OCI-LY7 (cell line): ENCODE measurements around the gene YAE1. TPM values are rescaled to one million over a fixed set of nuclear protein-coding genes. Genes with fewer than 3 reads are reported as not detected.

Experiments used
- BruUV-seq: library from RNA; stranded (reverse); fragments of 400-500 nt; replicated peaks from 2 replicates; lab custom pipeline; 2021; lab: Mats Ljungman, UMichigan
- CTCF ChIA-PET: fragments of 300-600 bp; sonication (Branson Sonifier 250); formaldehyde crosslinking; loops from one replicate; lab custom pipeline; 2022; ENCODE audit warnings: antibody characterized with exemption; ENCODE audit not compliant: unreplicated experiment; lab: Charles Lee
- POLR2A ChIA-PET: fragments of 300-600 bp; sonication (Branson Sonifier 250); formaldehyde crosslinking; loops from one replicate; lab custom pipeline; 2022; ENCODE audit warnings: antibody characterized with exemption; lab: Charles Lee
- DNase-seq: peaks from one replicate; pipeline ENCODE4 v3.0.0-alpha.2; 2015; ENCODE audit warnings: low spot score
- H2AFZ ChIP-seq: fragments of 200-600 bp; sonication (generic), shearing (Covaris generic); 2 replicates; pipeline ENCODE4 v1.6.1; 2014; ENCODE audit warnings: mild to moderate bottlenecking, antibody characterized with exemption, low read length, moderate library complexity
- H3K27ac ChIP-seq: fragments of 200-600 bp; sonication (generic); 2 replicates; pipeline ENCODE4 v1.5.1; 2014; ENCODE audit warnings: mixed run types, low read depth, mild to moderate bottlenecking, moderate library complexity, low read length, inconsistent platforms; ENCODE audit not compliant: poor library complexity, severe bottlenecking
- H3K36me3 ChIP-seq: fragments of 200-600 bp; sonication (generic); 2 replicates; pipeline ENCODE4 v1.6.1; 2014; ENCODE audit warnings: mild to moderate bottlenecking, antibody characterized with exemption, low read length, moderate library complexity, mixed read lengths; ENCODE audit not compliant: insufficient read depth
- H3K4me1 ChIP-seq: fragments of 200-600 bp; sonication (generic); 2 replicates; pipeline ENCODE4 v1.5.1; 2014; ENCODE audit warnings: mild to moderate bottlenecking, low read length; ENCODE audit not compliant: insufficient read depth, poor library complexity, severe bottlenecking
- H3K4me2 ChIP-seq: fragments of 200-600 bp; sonication (generic); 2 replicates; pipeline ENCODE4 v1.6.1; 2014; ENCODE audit warnings: mild to moderate bottlenecking, low read length
- H3K4me3 ChIP-seq: fragments of 200-600 bp; sonication (generic); 2 replicates; pipeline ENCODE4 v1.5.1; 2014; ENCODE audit warnings: mild to moderate bottlenecking, low read depth, low read length; ENCODE audit not compliant: poor library complexity, severe bottlenecking
- H3K79me2 ChIP-seq: fragments of 200-600 bp; sonication (generic); 2 replicates; pipeline ENCODE4 v1.6.1; 2016; ENCODE audit warnings: low read depth, mild to moderate bottlenecking, low read length, moderate library complexity, mixed read lengths; ENCODE audit not compliant: insufficient read depth
- H3K9me2 ChIP-seq: fragments of 200-600 bp; sonication (generic); 2 replicates; pipeline ENCODE4 v1.6.1; 2016; ENCODE audit warnings: mild to moderate bottlenecking, low read length, mixed read lengths; ENCODE audit not compliant: insufficient read depth
- H3K9me3 ChIP-seq: fragments of 200-600 bp; sonication (generic); 2 replicates; pipeline ENCODE4 v1.6.1; 2014; ENCODE audit warnings: mild to moderate bottlenecking, mixed run types, low read length, mixed read lengths
- H4K20me1 ChIP-seq: fragments of 200-600 bp; sonication (generic); 2 replicates; pipeline ENCODE4 v1.6.1; 2014; ENCODE audit warnings: mild to moderate bottlenecking, antibody characterized with exemption, low read length, moderate library complexity, mixed read lengths; ENCODE audit not compliant: insufficient read depth
- EZH2phosphoT487 ChIP-seq: fragments of 200-600 bp; sonication (generic); IDR thresholded peaks from 2 replicates; pipeline ENCODE4 v1.6.1; 2018; ENCODE audit warnings: low read depth, borderline replicate concordance, mild to moderate bottlenecking, mixed run types, antibody characterized with exemption, low read length, moderate library complexity, mixed read lengths
- intact Hi-C: fragments of 100-400 bp; cut with micrococcal nuclease; formaldehyde crosslinking; loops from one replicate; pipeline ENCODE4 v1.10.0; 2022; ENCODE audit not compliant: unreplicated experiment
- total RNA-seq, 2 experiments: library from RNA; depleted of rRNA in 1 of 2; stranded (reverse); fragments of >200 nt in 1 of 2; shearing (Covaris generic) in 1 of 2; gene quantifications; 2 replicates each; pipeline ENCODE4 v1.2.3, GENCODE V29; 2014 to 2022
- TF ChIP-seq, protein P1 (sequence below): fragments of 200-600 bp; sonication (generic); conservative IDR thresholded peaks from 2 replicates; pipeline ENCODE4 v1.5.1; 2014; ENCODE audit warnings: mild to moderate bottlenecking, antibody characterized with exemption, low read length, moderate library complexity, mixed read lengths

YAE1 gene
- total RNA-seq, 2 experiments from 2014 or later = 17.3 to 37.5 TPM

DNA sequence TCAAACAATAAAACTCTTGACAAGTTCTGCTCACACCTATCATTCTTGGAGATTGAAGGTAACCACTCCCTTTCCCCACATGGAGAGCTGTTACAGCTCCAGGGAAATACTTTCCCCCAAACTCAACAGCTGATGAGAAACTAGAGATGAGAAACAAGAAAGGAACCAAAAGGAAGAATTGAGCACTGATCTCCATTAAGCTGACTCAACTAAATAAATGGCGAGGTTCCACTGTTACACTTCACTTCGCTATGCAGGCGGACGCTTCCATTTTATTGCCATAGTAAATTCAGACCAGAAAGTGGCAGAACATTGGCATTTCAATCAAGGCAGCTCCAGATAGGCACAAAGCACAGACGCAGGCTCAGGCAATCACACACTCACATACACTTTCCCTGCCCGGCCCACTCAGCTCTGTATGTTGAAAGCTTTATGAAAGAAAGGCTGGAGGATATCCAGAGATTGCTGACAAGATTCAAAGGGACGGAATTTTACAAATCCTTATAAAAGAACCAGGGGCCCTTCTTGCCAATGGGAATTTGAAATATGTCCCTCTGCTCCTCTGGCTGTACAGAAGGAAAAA is 11.5 kb upstream of the YAE1 start:
- POLR2A ChIA-PET = interaction anchor here (0.6 kb wide), 1 partner anchor 372 kb away, joined by 5 read pairs; no protein-coding TSS in a partner anchor
- no TSS peak for BruUV-seq
- CTCF ChIA-PET = no interaction called here

DNA sequence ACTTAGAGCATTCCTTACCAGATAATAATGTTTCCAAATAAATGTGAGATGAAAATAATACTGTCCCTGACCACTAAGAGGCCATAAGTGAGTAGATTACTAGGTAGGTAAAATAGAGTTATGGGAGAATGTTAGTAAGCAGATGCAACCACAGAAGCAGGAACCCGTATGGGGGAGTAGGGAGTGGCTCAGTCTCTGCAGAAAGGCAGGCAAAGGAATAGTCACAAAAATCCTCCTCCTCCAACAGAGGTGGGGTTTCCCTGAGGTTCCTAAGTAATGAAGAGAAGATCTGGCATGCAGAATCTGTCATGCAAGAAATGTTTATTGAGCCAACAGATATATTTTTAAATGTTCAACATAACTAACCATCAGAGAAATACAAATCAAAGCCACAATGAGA is 9.0 kb upstream of the YAE1 start:
- ChIA-PET POLR2A (no interaction called here), CTCF (no interaction called here)
- Histone ChIP-seq H3K9me3 (no peaks in the 10 kb centered on the region), H3K36me3 (no peaks in the 10 kb centered on the region), H3K4me1 (no peaks in the 10 kb centered on the region), H2AFZ (no peak overlapping the region), H4K20me1 (no peaks in the 10 kb centered on the region), H3K27ac (no peak overlapping the region), H3K4me2 (no peak overlapping the region), H3K9me2 (no peaks in the 10 kb centered on the region), H3K79me2 (no peaks in the 10 kb centered on the region), H3K4me3 (no peak overlapping the region)
- DNase-seq = no peak
- TF ChIP-seq, protein P1, sequence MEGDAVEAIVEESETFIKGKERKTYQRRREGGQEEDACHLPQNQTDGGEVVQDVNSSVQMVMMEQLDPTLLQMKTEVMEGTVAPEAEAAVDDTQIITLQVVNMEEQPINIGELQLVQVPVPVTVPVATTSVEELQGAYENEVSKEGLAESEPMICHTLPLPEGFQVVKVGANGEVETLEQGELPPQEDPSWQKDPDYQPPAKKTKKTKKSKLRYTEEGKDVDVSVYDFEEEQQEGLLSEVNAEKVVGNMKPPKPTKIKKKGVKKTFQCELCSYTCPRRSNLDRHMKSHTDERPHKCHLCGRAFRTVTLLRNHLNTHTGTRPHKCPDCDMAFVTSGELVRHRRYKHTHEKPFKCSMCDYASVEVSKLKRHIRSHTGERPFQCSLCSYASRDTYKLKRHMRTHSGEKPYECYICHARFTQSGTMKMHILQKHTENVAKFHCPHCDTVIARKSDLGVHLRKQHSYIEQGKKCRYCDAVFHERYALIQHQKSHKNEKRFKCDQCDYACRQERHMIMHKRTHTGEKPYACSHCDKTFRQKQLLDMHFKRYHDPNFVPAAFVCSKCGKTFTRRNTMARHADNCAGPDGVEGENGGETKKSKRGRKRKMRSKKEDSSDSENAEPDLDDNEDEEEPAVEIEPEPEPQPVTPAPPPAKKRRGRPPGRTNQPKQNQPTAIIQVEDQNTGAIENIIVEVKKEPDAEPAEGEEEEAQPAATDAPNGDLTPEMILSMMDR = no peak
- TF ChIP-seq EZH2phosphoT487 = no peak
- BruUV-seq = no TSS peak
- intact Hi-C loops = no loop called here

More for the DNA sequence above, 11.5 kb upstream of the YAE1 start:
- H3K4me3 ChIP-seq = no peak overlapping the region
- H3K9me3 ChIP-seq = no peaks in the 10 kb centered on the region
- no peaks in the 10 kb centered on the region for H3K79me2 ChIP-seq
- no peak for DNase-seq
- no peak overlapping the region for H3K27ac ChIP-seq
- H3K4me1 ChIP-seq = no peaks in the 10 kb centered on the region
- H3K36me3 ChIP-seq = no peaks in the 10 kb centered on the region
- TF ChIP-seq, protein P1 = no peak
- TF ChIP-seq EZH2phosphoT487 = no peak
- H3K9me2 ChIP-seq = no peaks in the 10 kb centered on the region
- no peaks in the 10 kb centered on the region for H4K20me1 ChIP-seq
- intact Hi-C loops = no loop called here
- no peak overlapping the region for H2AFZ ChIP-seq
- H3K4me2 ChIP-seq = no peak overlapping the region

DNA sequence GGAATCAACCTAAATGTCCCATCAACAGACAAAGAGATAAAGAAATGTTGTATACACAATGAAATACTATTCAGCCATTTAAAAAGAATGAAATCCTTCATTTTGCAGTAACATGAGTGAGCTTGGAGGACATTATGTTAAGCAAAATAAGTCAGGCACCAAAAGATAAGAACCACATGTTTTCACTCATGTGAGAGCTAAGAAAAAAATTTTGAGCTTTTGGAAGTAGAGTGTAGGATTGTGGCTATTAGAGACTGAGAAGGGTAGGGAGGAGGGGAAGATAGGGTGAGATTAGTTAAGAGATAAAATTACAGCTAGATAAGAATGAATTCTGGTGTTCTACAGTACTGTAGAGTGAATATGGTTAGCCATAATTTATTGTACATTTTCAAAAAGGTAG is 8.3 kb upstream of the YAE1 start:
- no peak for DNase-seq
- ChIA-PET POLR2A (interaction anchor here (0.6 to 1.4 kb wide), 2 partner anchors 9 to 677 kb away, joined by 3 to 4 read pairs; no protein-coding TSS in a partner anchor), CTCF (no interaction called here)
- no peak overlapping the region for H3K4me2 ChIP-seq
- H2AFZ ChIP-seq = no peak overlapping the region
- H3K79me2 ChIP-seq = no peaks in the 10 kb centered on the region
- BruUV-seq = no TSS peak
- H3K4me3 ChIP-seq = no peak overlapping the region
- no peak overlapping the region for H3K27ac ChIP-seq
- intact Hi-C loops = no loop called here
- H3K36me3 ChIP-seq = no peaks in the 10 kb centered on the region
- no peaks in the 10 kb centered on the region for H3K9me3 ChIP-seq
- H4K20me1 ChIP-seq = no peaks in the 10 kb centered on the region
- no peaks in the 10 kb centered on the region for H3K4me1 ChIP-seq
- H3K9me2 ChIP-seq = no peaks in the 10 kb centered on the region
- no peak for TF ChIP-seq EZH2phosphoT487
- TF ChIP-seq, protein P1 = no peak
